A549 (cell line): ENCODE measurements around the gene RSAD1. TPM values are rescaled to one million over a fixed set of nuclear protein-coding genes. Genes with fewer than 3 reads are reported as not detected.

Experiments
- ATAC-seq, 2 experiments: fragments of 200-7000 bp in 1 of 2; fragments of >200 bp in 1 of 2; cut with Nextera tagmentation in 1 of 2; cut with Tn5 transposase in 1 of 2; 3 replicates each; pipeline versions ENCODE4 v1.8.0 to v1.9.1; 2018 to 2020; ENCODE audit warnings: mild to moderate bottlenecking in 1 of 2, moderate library complexity in 1 of 2
- CTCF ChIA-PET: fragments of 300-600 bp; sonication (Branson Sonifier 250); formaldehyde crosslinking; extraction: SDS; loops from one replicate; lab custom pipeline; 2021; ENCODE audit warnings: antibody characterized with exemption, inconsistent platforms; lab: Yijun Ruan, JAX
- POLR2A ChIA-PET: fragments of 350-600 bp; formaldehyde crosslinking; extraction: SDS; loops from one replicate; lab custom pipeline; 2021; ENCODE audit warnings: antibody characterized with exemption, inconsistent platforms; lab: Yijun Ruan, JAX
- DNase-seq, 2 experiments: peaks; one replicate each; pipeline versions ENCODE4 v3.0.0 to v3.0.0-alpha.2; 2011 to 2016; ENCODE audit warnings: low read depth in 1 of 2, low spot score in 1 of 2
- FAIRE-seq: peaks from 2 replicates; lab custom pipeline; 2011; peaks lifted over from hg19 to GRCh38; lab: Jason Lieb, UNC
- H3K27ac ChIP-seq, 2 experiments: fragments of >200 bp; sonication (Bioruptor Twin); formaldehyde crosslinking; 3 replicates each; pipeline ENCODE4 v1.5.1; 2016 to 2017
- H3K4me1 ChIP-seq: fragments of >200 bp; sonication (Bioruptor Twin); formaldehyde crosslinking; 3 replicates; pipeline ENCODE4 v1.6.1; 2016
- H3K4me2 ChIP-seq: fragments of >200 bp; sonication (Bioruptor Twin); formaldehyde crosslinking; 3 replicates; pipeline ENCODE4 v1.6.1; 2016
- H3K4me3 ChIP-seq: fragments of >200 bp; sonication (Bioruptor Twin); formaldehyde crosslinking; 3 replicates; pipeline ENCODE4 v1.5.1; 2016
- H3K9me3 ChIP-seq: fragments of >200 bp; sonication (Bioruptor Twin); formaldehyde crosslinking; 3 replicates; pipeline ENCODE4 v1.6.1; 2016
- CBX2 ChIP-seq: fragments of 200-600 bp; sonication (generic); IDR thresholded peaks from 2 replicates; pipeline ENCODE4 v1.6.1; 2016; ENCODE audit warnings: low read depth, mild to moderate bottlenecking, borderline replicate concordance
- CHD2 ChIP-seq: fragments of 150-350 bp; IDR thresholded peaks from 2 replicates; pipeline ENCODE4 v1.6.1; 2014; ENCODE audit warnings: low read length; ENCODE audit not compliant: partially characterized antibody
- E2F6 ChIP-seq: IDR thresholded peaks from 2 replicates; pipeline ENCODE4 v1.6.1; 2012; ENCODE audit warnings: low read depth, borderline replicate concordance
- EHF ChIP-seq: fragments of 250-450 bp; sonication (Bioruptor Pico); IDR thresholded peaks from 2 replicates; pipeline ENCODE4 v1.5.0; 2020; ENCODE audit warnings: mild to moderate bottlenecking
- EHMT2 ChIP-seq: fragments of 200-600 bp; sonication (generic); IDR thresholded peaks from 2 replicates; pipeline ENCODE4 v1.6.1; 2016; ENCODE audit warnings: antibody characterized with exemption, low read depth, mild to moderate bottlenecking, moderate library complexity
- EP300 ChIP-seq, 2 experiments: fragments of >200 bp; sonication (Bioruptor Twin); formaldehyde crosslinking; IDR thresholded peaks; 2 replicates in 1 of 2; 3 replicates in 1 of 2; pipeline ENCODE4 v1.6.1; 2016 to 2017
- FOSB ChIP-seq: fragments of 250-450 bp; sonication (Bioruptor Pico); IDR thresholded peaks from 2 replicates; pipeline ENCODE4 v1.5.0; 2020; ENCODE audit warnings: mild to moderate bottlenecking, moderate library complexity
- FOXS1 ChIP-seq: fragments of 250-450 bp; sonication (Bioruptor Pico); IDR thresholded peaks from 2 replicates; pipeline ENCODE4 v1.5.0; 2020; ENCODE audit warnings: mild to moderate bottlenecking, moderate library complexity
- GATA3 ChIP-seq: IDR thresholded peaks from 2 replicates; pipeline ENCODE4 v1.6.1; 2012; ENCODE audit warnings: borderline replicate concordance
- HDAC2 ChIP-seq: fragments of 200-600 bp; sonication (generic); IDR thresholded peaks from 2 replicates; pipeline ENCODE4 v1.6.1; 2016
- HEYL ChIP-seq: fragments of 250-450 bp; sonication (Bioruptor Pico); IDR thresholded peaks from 2 replicates; pipeline ENCODE4 v1.8.0; 2021; ENCODE audit warnings: mild to moderate bottlenecking, moderate library complexity
- HMGXB4 ChIP-seq: fragments of 250-450 bp; sonication (Bioruptor Pico); IDR thresholded peaks from 2 replicates; pipeline ENCODE4 v1.5.0; 2021; ENCODE audit warnings: mild to moderate bottlenecking, moderate library complexity, borderline replicate concordance
- HOXA7 ChIP-seq: fragments of 250-450 bp; sonication (Bioruptor Pico); IDR thresholded peaks from 2 replicates; pipeline ENCODE4 v1.5.0; 2020; ENCODE audit warnings: mild to moderate bottlenecking, moderate library complexity
- JUNB ChIP-seq: fragments of >200 bp; sonication (Bioruptor Twin); formaldehyde crosslinking; IDR thresholded peaks from 2 replicates; pipeline ENCODE4 v1.6.1; 2016
- KDM5A ChIP-seq: fragments of 200-600 bp; sonication (generic); IDR thresholded peaks from 2 replicates; pipeline ENCODE4 v1.6.1; 2016; ENCODE audit warnings: antibody characterized with exemption, mild to moderate bottlenecking
- MAFK ChIP-seq: fragments of 450-650 bp; IDR thresholded peaks from 2 replicates; pipeline ENCODE4 v1.6.1; 2014; ENCODE audit not compliant: partially characterized antibody
- NFE2L2 ChIP-seq: fragments of 150-350 bp; conservative IDR thresholded peaks from 2 replicates; pipeline ENCODE4 v1.6.1; 2014; ENCODE audit warnings: low read length
- NR3C1 ChIP-seq: fragments of >200 bp; sonication (Bioruptor Twin); formaldehyde crosslinking; IDR thresholded peaks from 3 replicates; pipeline ENCODE4 v1.6.1; 2017
- PHF8 ChIP-seq: fragments of 200-600 bp; sonication (generic); IDR thresholded peaks from 2 replicates; pipeline ENCODE4 v1.6.1; 2016; ENCODE audit warnings: low read depth, mild to moderate bottlenecking, antibody characterized with exemption, moderate library complexity, borderline replicate concordance
- POLR2AphosphoS2 ChIP-seq: conservative IDR thresholded peaks from 2 replicates; pipeline ENCODE4 v1.6.1; 2012; ENCODE audit warnings: low read length, improper control_type of control experiment, inconsistent platforms
- REST ChIP-seq: fragments of 200-600 bp; sonication (generic); IDR thresholded peaks from 2 replicates; pipeline ENCODE4 v1.6.1; 2016; ENCODE audit warnings: antibody characterized with exemption, mild to moderate bottlenecking, moderate library complexity
- SMC3 ChIP-seq: fragments of >200 bp; sonication (Bioruptor Twin); formaldehyde crosslinking; IDR thresholded peaks from 3 replicates; pipeline ENCODE4 v1.6.1; 2018; ENCODE audit warnings: inconsistent platforms
- SREBF2 ChIP-seq: fragments of 450-650 bp; IDR thresholded peaks from 2 replicates; pipeline ENCODE4 v1.6.1; 2014; ENCODE audit warnings: mild to moderate bottlenecking, moderate library complexity
- TFCP2L1 ChIP-seq: fragments of 250-450 bp; sonication (Bioruptor Pico); IDR thresholded peaks from 2 replicates; pipeline ENCODE4 v1.5.0; 2021; ENCODE audit warnings: mild to moderate bottlenecking
- USF2 ChIP-seq: fragments of 450-650 bp; IDR thresholded peaks from 2 replicates; pipeline ENCODE4 v1.6.1; 2014; ENCODE audit warnings: antibody characterized with exemption
- ZNF302 ChIP-seq: fragments of 250-450 bp; sonication (Bioruptor Pico); IDR thresholded peaks from 2 replicates; pipeline ENCODE4 v1.9.0; 2021; ENCODE audit warnings: inconsistent platforms, mild to moderate bottlenecking, moderate library complexity
- WGBS: methylation state at CpG from one replicate; pipeline ENCODE4 v1.1.6; 2017; ENCODE audit errors: missing lambda C conversion rate; 5-methylcytosine and 5-hydroxymethylcytosine counted together
- polyA plus RNA-seq, 4 experiments: library from polyadenylated mRNA; depleted of rRNA in 3 of 4; stranded (reverse); fragments of >200 nt; fragmentation: RNase III in 1 of 4; extraction: RNeasy Plus Mini Kit Qiagen cat#74134 plus additional on column Dnase treatment in 1 of 4; gene quantifications; 2 replicates in 3 of 4; 3 replicates in 1 of 4; pipeline ENCODE4 v1.2.3, GENCODE V29; 2011 to 2017

RSAD1 gene
- polyA plus RNA-seq, 2 of the 4 experiments (the other 2 are of a cell fraction), result 38.2 to 42.0 TPM

- no peak overlapping the region for H3K27ac ChIP-seq
- H3K4me1 ChIP-seq, result peaks cover 5% of the 10 kb centered on the region; the same call in 1 of the 3 replicates
- CTCF ChIA-PET, result interaction anchor here (0.5 to 4.1 kb wide), 8 partner anchors 9 to 298 kb away, joined by 3 to 35 read pairs (median 4); partner anchors contain the start of gene RSAD1
- no peak overlapping the region for H3K4me2 ChIP-seq
- TF ChIP-seq SMC3 (no peak), FOSB (CRISPR knock-in tag) (no peak), EHF (CRISPR knock-in tag) (no peak), EP300 (IDR thresholded peaks at IDR 0.05) (no peak), CHD2 (no peak), FOXS1 (no peak), ZNF302 (CRISPR knock-in tag) (no peak), HOXA7 (CRISPR knock-in tag) (no peak), E2F6 (no peak)
- TF ChIP-seq, all 56 proteins: peak for 0
- DNase-seq, result no peak
- Histone ChIP-seq H3K4me3 (no peak overlapping the region), H3K9me3 (no peaks in the 10 kb centered on the region)
- ATAC-seq, result no peak
- WGBS, result 86% methylated on average over 2 of the region's 2 CpGs
- no peak for FAIRE-seq
- POLR2A ChIA-PET, result interaction anchor here (1.6 kb wide), 1 partner anchor 9 kb away, joined by 4 read pairs; no protein-coding TSS in a partner anchor
Measured at GRCh38 chr17:50488880-50489279, 10.2 kb downstream of the RSAD1 start.

GRCh38 chr17:50491505-50491904, 12.8 kb downstream of the RSAD1 start:
- DNase-seq (no peak), ATAC-seq (no peak), FAIRE-seq (no peak)
- WGBS, result 24% methylated on average over 1 of the region's 1 CpG
- no peaks in the 10 kb centered on the region for H3K9me3 ChIP-seq
- CTCF ChIA-PET, result interaction anchor here (1.0 to 3.0 kb wide), 3 partner anchors 8 to 12 kb away, joined by 4 to 38 read pairs (median 24); no protein-coding TSS in a partner anchor
- TF ChIP-seq MAFK (no peak), HDAC2 (no peak), GATA3 (no peak), POLR2AphosphoS2 (no peak), KDM5A (no peak), USF2 (no peak), HEYL (no peak)
- H3K4me3 ChIP-seq, result no peak overlapping the region
- POLR2A ChIA-PET, result no interaction called here
- H3K4me2 ChIP-seq, result no peak overlapping the region
- H3K27ac ChIP-seq, result no peak overlapping the region
- H3K4me1 ChIP-seq, result peaks cover 5% of the 10 kb centered on the region; the same call in 1 of the 3 replicates

- CTCF ChIA-PET, result interaction anchor here (1.0 to 3.0 kb wide), 3 partner anchors 9 to 350 kb away, joined by 4 to 38 read pairs (median 24); no protein-coding TSS in a partner anchor
- ATAC-seq (no peak), FAIRE-seq (no peak), DNase-seq (no peak)
- H3K27ac ChIP-seq, result no peak overlapping the region
- H3K4me2 ChIP-seq, result no peak overlapping the region
- no peaks in the 10 kb centered on the region for H3K9me3 ChIP-seq
- POLR2A ChIA-PET, result interaction anchor here (1.3 kb wide), 1 partner anchor 12 kb away, joined by 3 read pairs; no protein-coding TSS in a partner anchor
- 83% methylated on average over 8 of the region's 8 CpGs for WGBS
- no peak for TF ChIP-seq EHMT2
- TF ChIP-seq NR3C1, result no peak
- TF ChIP-seq EHF (CRISPR knock-in tag), result no peak
- TF ChIP-seq CBX2, result no peak
- no peak for TF ChIP-seq EP300 (IDR thresholded peaks at IDR 0.05)
- no peak for TF ChIP-seq HEYL
- TF ChIP-seq REST, result no peak
- no peak for TF ChIP-seq HOXA7 (CRISPR knock-in tag)
- TF ChIP-seq HMGXB4 (CRISPR knock-in tag), result no peak
- no peak for TF ChIP-seq FOSB (CRISPR knock-in tag)
- no peak for TF ChIP-seq GATA3
- no peak for TF ChIP-seq TFCP2L1 (CRISPR knock-in tag)
- TF ChIP-seq PHF8, result no peak
- no peak for TF ChIP-seq SREBF2
- no peak for TF ChIP-seq JUNB
- TF ChIP-seq NFE2L2, result no peak
- H3K4me1 ChIP-seq, result peaks cover 5% of the 10 kb centered on the region; the same call in 1 of the 3 replicates
- H3K4me3 ChIP-seq, result no peak overlapping the region
Measured at GRCh38 chr17:50492214-50492613, 13.6 kb downstream of the RSAD1 start.
